Stomach (tissue), 9 donors: ENCODE data around the gene SMIM41. TPM values are rescaled to one million over a fixed set of nuclear protein-coding genes. Genes with fewer than 3 reads are reported as not detected.

Experiments used
- DNase-seq, 2 donors: peaks; one replicate each; pipeline versions ENCODE4 v3.0.0 to v3.0.0-alpha.2; 2013 to 2019
- H3K27ac ChIP-seq, 5 donors: fragments of 200-600 bp in 4 of 5; sonication (generic) in 4 of 5; one replicate each; pipeline ENCODE4 v1.5.1; 2013 to 2019; ENCODE audit warnings: mild to moderate bottlenecking in 1 of 5, moderate library complexity in 1 of 5
- H3K27me3 ChIP-seq, 3 donors: fragments of 200-600 bp; sonication (generic); one replicate each; pipeline ENCODE4 v1.5.1; 2017 to 2019; ENCODE audit warnings: mixed run types in 1 of 3
- H3K36me3 ChIP-seq, 4 donors: fragments of 200-600 bp; sonication (generic); 1 replicate in 3 of 4; 2 replicates in 1 of 4; pipeline ENCODE4 v1.5.1; 2016 to 2019
- H3K4me1 ChIP-seq, 4 donors: fragments of 200-600 bp; sonication (generic); one replicate each; pipeline ENCODE4 v1.5.1; 2016 to 2019
- H3K4me3 ChIP-seq, 4 donors: fragments of 200-600 bp; sonication (generic) in 3 of 4; one replicate each; pipeline ENCODE4 v1.5.1; 2016 to 2019; ENCODE audit warnings: mild to moderate bottlenecking in 1 of 4
- H3K9me3 ChIP-seq, 4 donors: fragments of 200-600 bp; sonication (generic); one replicate each; pipeline ENCODE4 v1.5.1; 2016 to 2019
- EP300 ChIP-seq: sonication (generic); formaldehyde crosslinking; IDR thresholded peaks from one replicate; pipeline ENCODE4 v1.6.1; 2017; ENCODE audit warnings: antibody characterized with exemption
- POLR2A ChIP-seq, 4 donors: fragments of 450-650 bp; IDR thresholded peaks; one replicate each; pipeline ENCODE4 v1.6.1; 2016; ENCODE audit warnings: antibody characterized with exemption in 4 of 4, control low read depth in 2 of 4, mild to moderate bottlenecking in 1 of 4, moderate library complexity in 1 of 4
- POLR2AphosphoS5 ChIP-seq, 3 donors: sonication (generic); formaldehyde crosslinking; IDR thresholded peaks; one replicate each; pipeline ENCODE4 v1.6.1; 2016; ENCODE audit warnings: antibody characterized with exemption in 3 of 3
- WGBS, 5 donors: extraction: QIAGEN DNeasy Blood & Tissue Kit in 3 of 5; methylation state at CpG; one replicate each; pipeline versions ENCODE4 v1.1.5 to v1.1.7; 2013 to 2018; 5-methylcytosine and 5-hydroxymethylcytosine counted together
- intact Hi-C: fragments of 100-400 bp; cut with DNase I; formaldehyde crosslinking; loops from one replicate; pipeline ENCODE4 v1.15.1; 2023; ENCODE audit warnings: low total_unique reads
- polyA plus RNA-seq, 3 donors: library from polyadenylated mRNA; stranded (reverse); fragments of 200-250 nt; gene quantifications; one replicate each; pipeline ENCODE4 v1.2.3, GENCODE V29; 2013
- total RNA-seq, 5 donors: library from RNA; depleted of rRNA; stranded (reverse); fragments of >200 nt; gene quantifications; one replicate each; pipeline versions ENCODE4 v1.1.0 to v1.2.3, GENCODE V29; 2014 to 2016
- TF ChIP-seq, protein P1 (sequence below), 7 experiments: fragments of 450-650 bp in 4 of 7; fragments of 200-600 bp in 3 of 7; sonication (generic) in 3 of 7; IDR thresholded peaks; one replicate each; pipeline ENCODE4 v1.5.1; 2016 to 2019; ENCODE audit warnings: antibody characterized with exemption in 7 of 7, control low read depth in 2 of 7, mild to moderate bottlenecking in 1 of 7
- donor health status: healthy with polysubstance abuse.
- donor health status: Bipolar disorder and iron deficiency.
- donor health status: healthy.

SMIM41 gene
- total and polyA plus RNA-seq, 8 donors: 1.1 to 21.6 (median 6.5) TPM; not detected in 1

DNA sequence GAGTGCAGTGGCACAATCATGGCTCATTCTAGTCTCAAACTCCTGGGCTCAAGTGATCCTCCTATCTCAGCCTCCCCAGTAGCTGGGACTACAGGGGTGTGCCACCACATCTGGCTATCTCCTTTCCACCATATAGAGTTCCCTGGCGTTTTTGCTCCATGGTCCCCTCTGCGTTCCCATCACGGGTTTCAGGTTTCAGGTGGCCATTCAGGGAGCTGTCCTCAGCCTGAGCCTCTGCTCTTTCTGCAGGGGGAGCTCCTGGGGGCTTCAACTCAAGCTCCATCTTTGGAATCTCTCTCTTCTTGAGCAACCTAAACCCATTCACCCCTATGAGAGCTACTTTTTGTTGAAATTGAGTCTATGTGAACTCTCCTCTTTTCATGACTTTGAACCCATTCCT is 11.6 kb downstream of the SMIM41 start:
- intact Hi-C loops: no loop called here
- H3K9me3 ChIP-seq: no peaks in the 10 kb centered on the region
- 29 to 66% (median 37%) methylated on average over 3 of the region's 3 CpGs for WGBS, 5 donors
- H3K27ac ChIP-seq: no peak overlapping the region
- DNase-seq: no peak
- no peaks in the 10 kb centered on the region for H3K36me3 ChIP-seq
- peaks cover 0 to 15% (median 5%) of the 10 kb centered on the region in 4 donors for H3K4me1 ChIP-seq
- no peak overlapping the region for H3K4me3 ChIP-seq
- H3K27me3 ChIP-seq: peaks cover 0 to 39% (median 0%) of the 10 kb centered on the region in 3 donors
- TF ChIP-seq POLR2AphosphoS5 (IDR thresholded peaks at IDR 0.05): no peak
- TF ChIP-seq POLR2A (IDR thresholded peaks at IDR 0.05): no peak
- TF ChIP-seq, protein P1, sequence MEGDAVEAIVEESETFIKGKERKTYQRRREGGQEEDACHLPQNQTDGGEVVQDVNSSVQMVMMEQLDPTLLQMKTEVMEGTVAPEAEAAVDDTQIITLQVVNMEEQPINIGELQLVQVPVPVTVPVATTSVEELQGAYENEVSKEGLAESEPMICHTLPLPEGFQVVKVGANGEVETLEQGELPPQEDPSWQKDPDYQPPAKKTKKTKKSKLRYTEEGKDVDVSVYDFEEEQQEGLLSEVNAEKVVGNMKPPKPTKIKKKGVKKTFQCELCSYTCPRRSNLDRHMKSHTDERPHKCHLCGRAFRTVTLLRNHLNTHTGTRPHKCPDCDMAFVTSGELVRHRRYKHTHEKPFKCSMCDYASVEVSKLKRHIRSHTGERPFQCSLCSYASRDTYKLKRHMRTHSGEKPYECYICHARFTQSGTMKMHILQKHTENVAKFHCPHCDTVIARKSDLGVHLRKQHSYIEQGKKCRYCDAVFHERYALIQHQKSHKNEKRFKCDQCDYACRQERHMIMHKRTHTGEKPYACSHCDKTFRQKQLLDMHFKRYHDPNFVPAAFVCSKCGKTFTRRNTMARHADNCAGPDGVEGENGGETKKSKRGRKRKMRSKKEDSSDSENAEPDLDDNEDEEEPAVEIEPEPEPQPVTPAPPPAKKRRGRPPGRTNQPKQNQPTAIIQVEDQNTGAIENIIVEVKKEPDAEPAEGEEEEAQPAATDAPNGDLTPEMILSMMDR (IDR thresholded peaks at IDR 0.05): no peak
- TF ChIP-seq EP300: no peak

DNA sequence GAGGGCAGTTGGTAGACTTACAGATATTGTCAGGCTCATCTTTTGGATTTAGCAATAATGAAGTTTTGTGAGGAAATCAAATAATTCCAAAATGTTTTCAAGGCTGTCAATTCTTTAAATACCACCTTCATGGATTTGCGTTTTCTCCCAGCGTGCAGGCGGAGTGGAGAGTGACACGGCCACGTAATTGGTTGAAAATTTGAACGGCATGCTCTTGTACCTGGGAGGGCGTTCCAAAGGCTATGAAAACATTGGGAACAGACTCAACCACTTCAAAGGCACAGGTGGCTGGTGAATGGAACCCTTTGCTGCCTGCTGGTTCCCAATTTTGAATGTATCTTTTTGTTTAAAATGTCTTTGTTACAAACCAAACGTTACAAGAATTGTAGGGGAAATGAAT is 12.4 kb downstream of the SMIM41 start:
- H3K4me1 ChIP-seq: peaks cover 0 to 15% (median 5%) of the 10 kb centered on the region in 4 donors
- H3K27me3 ChIP-seq: peaks cover 0 to 39% (median 0%) of the 10 kb centered on the region in 3 donors
- TF ChIP-seq POLR2A (IDR thresholded peaks at IDR 0.05) (no peak), EP300 (no peak), POLR2AphosphoS5 (IDR thresholded peaks at IDR 0.05) (no peak)
- TF ChIP-seq, protein P1 (IDR thresholded peaks at IDR 0.05): no peak
- H3K36me3 ChIP-seq: no peaks in the 10 kb centered on the region
- H3K9me3 ChIP-seq: no peaks in the 10 kb centered on the region
- intact Hi-C loops: no loop called here
- WGBS, 5 donors: 38 to 67% (median 43%) methylated on average over 8 of the region's 8 CpGs
- H3K27ac ChIP-seq: peak overlapping the region in 1 of 5 donors; percentile 3
- no peak overlapping the region for H3K4me3 ChIP-seq
- peak in 1 of 2 donors; percentile 45 for DNase-seq

DNA sequence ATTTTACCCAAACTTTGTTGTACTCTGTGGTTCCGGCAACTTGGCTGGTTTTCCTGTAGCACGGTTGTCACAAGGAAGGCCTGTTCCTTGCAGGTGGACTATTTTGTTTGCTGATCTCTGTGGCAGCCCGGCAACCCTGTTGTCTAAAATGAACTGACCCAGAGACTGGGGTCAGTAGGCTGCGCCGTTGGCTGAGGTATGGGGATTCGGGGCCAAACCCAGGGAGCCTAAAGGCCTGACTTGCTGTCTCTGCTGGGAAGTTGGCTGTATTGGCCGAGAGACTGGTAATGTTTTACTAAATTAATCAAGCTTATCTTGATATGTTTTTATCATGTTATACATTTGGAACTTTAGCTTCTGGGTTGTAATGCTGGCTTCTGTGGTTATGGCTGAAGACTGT is 13.8 kb downstream of the SMIM41 start:
- DNase-seq: peak in 1 of 2 donors; percentile 86
- no peaks in the 10 kb centered on the region for H3K9me3 ChIP-seq
- TF ChIP-seq EP300: no peak
- TF ChIP-seq POLR2AphosphoS5 (IDR thresholded peaks at IDR 0.05): no peak
- intact Hi-C loops: no loop called here
- 25 to 46% (median 38%) methylated on average over 7 of the region's 7 CpGs for WGBS, 5 donors
- peaks cover 0 to 15% (median 5%) of the 10 kb centered on the region in 4 donors for H3K4me1 ChIP-seq
- peak overlapping the region; percentile 54 to 66 (median 59) for H3K27ac ChIP-seq
- H3K4me3 ChIP-seq: no peak overlapping the region
- H3K36me3 ChIP-seq: no peaks in the 10 kb centered on the region
- peaks cover 0 to 34% (median 0%) of the 10 kb centered on the region in 3 donors for H3K27me3 ChIP-seq

DNA sequence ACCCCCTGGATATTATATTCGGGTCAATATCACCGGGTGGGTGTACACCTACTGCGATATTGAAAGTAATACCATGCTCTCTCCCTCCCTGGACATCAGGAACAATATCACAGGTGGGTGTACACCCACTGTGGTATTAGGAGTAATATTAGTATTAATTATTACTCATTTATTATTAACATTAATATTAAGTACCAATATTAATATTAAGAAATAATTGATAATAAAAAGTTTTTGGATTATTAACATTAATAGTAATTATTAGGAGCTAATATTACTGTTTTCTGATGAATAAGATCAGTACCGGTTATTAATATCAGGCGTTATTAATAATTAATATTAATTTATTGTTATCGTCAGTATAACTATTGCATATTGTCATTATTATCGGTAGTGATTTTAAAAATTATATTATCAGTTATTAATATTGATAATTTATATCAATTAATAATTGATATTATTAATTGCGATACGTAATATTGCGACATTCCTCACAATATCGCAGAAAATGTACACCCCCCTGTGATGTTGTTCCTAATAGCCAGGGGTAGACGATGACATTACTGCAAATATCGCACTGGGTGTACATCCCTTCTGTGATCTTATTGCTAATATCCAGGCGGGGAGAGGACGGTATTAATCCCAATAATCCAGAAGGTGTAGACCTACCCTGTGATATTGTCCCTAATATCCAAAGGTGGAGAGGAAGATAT is 17.0 kb downstream of the SMIM41 start:
- intact Hi-C loops: no loop called here
- WGBS, 5 donors: 91 to 95% (median 93%) methylated on average over 15 of the region's 15 CpGs

More for the DNA sequence above, 17.0 kb downstream of the SMIM41 start:
- no peak for DNase-seq
- TF ChIP-seq POLR2A (IDR thresholded peaks at IDR 0.05): no peak
- TF ChIP-seq POLR2AphosphoS5 (IDR thresholded peaks at IDR 0.05): no peak
- TF ChIP-seq, protein P1 (IDR thresholded peaks at IDR 0.05): no peak
- no peak for TF ChIP-seq EP300
- no peak overlapping the region for H3K27ac ChIP-seq
- peaks cover 0 to 21% (median 0%) of the 10 kb centered on the region in 3 donors for H3K27me3 ChIP-seq
- no peaks in the 10 kb centered on the region for H3K36me3 ChIP-seq
- no peak overlapping the region for H3K4me3 ChIP-seq
- peaks cover 0 to 13% (median 5%) of the 10 kb centered on the region in 4 donors for H3K4me1 ChIP-seq
- no peaks in the 10 kb centered on the region for H3K9me3 ChIP-seq
